ENCODE measurements around the gene SCML1. TPM values are rescaled to one million over a fixed set of nuclear protein-coding genes. Genes with fewer than 3 reads are reported as not detected.

SCML1 gene
- polyA plus RNA-seq, 1 of the 3 experiments (the other 2 are of a cell fraction), result 10.7 TPM

DNA sequence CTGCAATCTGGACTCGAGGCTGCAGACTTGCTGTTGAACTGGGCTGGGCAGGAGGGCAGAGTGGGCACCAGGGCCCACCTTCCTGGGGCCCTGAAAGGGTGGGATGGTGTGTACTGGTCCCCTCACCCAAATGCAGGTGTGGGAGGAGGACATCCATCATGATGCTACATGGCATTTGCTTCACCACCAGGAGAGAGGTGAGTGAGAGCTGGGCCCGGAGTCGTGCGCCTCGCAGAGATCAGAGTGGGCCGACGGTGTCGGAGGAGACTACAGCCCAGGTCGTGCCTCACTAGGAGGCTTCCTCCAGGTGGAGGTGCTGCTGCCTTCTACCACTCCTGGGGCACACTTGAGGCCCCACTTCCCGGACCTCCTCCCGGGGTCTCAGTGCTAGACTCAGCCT is 50.3 kb downstream of the SCML1 start:
- Histone ChIP-seq H3K27ac (ENCODE audit: low read depth in 2 of 2, low read length in 1 of 2) (no peak overlapping the region), H3K9me2 (no peaks in the 10 kb centered on the region), H3K9ac (no peak overlapping the region), H3K4me3 (ENCODE audit: low read depth in 2 of 2, low read length in 1 of 2) (no peak overlapping the region), H4K20me1 (ENCODE audit: insufficient read depth) (no peaks in the 10 kb centered on the region), H3F3A (replicated peaks; ENCODE audit: insufficient read depth) (no peaks in the 10 kb centered on the region), H3K36me3 (replicated peaks in 1 of 2; ENCODE audit: control insufficient read depth in 1 of 2, insufficient read depth in 2 of 2, low read length in 1 of 2) (no peaks in the 10 kb centered on the region), H3K79me2 (ENCODE audit: insufficient read depth) (no peaks in the 10 kb centered on the region), H3K27me3 (ENCODE audit: insufficient read depth) (no peaks in the 10 kb centered on the region), H3K9me3 (no peaks in the 10 kb centered on the region), H2AFZ (ENCODE audit: low read depth) (no peak overlapping the region), H3K4me2 (no peak overlapping the region), H3K4me1 (ENCODE audit: control insufficient read depth in 1 of 2, insufficient read depth in 2 of 2, low read depth in 1 of 2, low read length in 1 of 2) (no peaks in the 10 kb centered on the region)
- no peak for TF ChIP-seq RXRA (IDR thresholded peaks at IDR 0.05; ENCODE audit: borderline replicate concordance, low read depth)
- TF ChIP-seq CHD2 (IDR thresholded peaks at IDR 0.05; ENCODE audit: low read length, partially characterized antibody), result no peak
- TF ChIP-seq GABPA (IDR thresholded peaks at IDR 0.05; ENCODE audit: low read depth), result no peak
- TF ChIP-seq SMC3 (IDR thresholded peaks at IDR 0.05; ENCODE audit: low read depth, low read length), result no peak
- TF ChIP-seq, protein P1, sequence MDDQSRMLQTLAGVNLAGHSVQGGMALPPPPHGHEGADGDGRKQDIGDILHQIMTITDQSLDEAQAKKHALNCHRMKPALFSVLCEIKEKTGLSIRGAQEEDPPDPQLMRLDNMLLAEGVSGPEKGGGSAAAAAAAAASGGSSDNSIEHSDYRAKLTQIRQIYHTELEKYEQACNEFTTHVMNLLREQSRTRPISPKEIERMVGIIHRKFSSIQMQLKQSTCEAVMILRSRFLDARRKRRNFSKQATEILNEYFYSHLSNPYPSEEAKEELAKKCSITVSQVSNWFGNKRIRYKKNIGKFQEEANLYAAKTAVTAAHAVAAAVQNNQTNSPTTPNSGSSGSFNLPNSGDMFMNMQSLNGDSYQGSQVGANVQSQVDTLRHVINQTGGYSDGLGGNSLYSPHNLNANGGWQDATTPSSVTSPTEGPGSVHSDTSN (IDR thresholded peaks at IDR 0.05), result no peak
- TF ChIP-seq, protein P2, sequence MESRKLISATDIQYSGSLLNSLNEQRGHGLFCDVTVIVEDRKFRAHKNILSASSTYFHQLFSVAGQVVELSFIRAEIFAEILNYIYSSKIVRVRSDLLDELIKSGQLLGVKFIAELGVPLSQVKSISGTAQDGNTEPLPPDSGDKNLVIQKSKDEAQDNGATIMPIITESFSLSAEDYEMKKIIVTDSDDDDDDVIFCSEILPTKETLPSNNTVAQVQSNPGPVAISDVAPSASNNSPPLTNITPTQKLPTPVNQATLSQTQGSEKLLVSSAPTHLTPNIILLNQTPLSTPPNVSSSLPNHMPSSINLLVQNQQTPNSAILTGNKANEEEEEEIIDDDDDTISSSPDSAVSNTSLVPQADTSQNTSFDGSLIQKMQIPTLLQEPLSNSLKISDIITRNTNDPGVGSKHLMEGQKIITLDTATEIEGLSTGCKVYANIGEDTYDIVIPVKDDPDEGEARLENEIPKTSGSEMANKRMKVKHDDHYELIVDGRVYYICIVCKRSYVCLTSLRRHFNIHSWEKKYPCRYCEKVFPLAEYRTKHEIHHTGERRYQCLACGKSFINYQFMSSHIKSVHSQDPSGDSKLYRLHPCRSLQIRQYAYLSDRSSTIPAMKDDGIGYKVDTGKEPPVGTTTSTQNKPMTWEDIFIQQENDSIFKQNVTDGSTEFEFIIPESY (IDR thresholded peaks at IDR 0.05; ENCODE audit: borderline replicate concordance, low read depth), result no peak
- no peak for TF ChIP-seq TAF1 (IDR thresholded peaks at IDR 0.05; ENCODE audit: borderline replicate concordance, low read depth, low read length)
- 67% methylated on average over 8 of the region's 11 CpGs for WGBS (ENCODE audit: low lambda C conversion rate)
- ChIA-PET CTCF (interaction anchor here (0.7 to 3.2 kb wide), 14 partner anchors 10 to 1546 kb away, joined by 3 to 24 read pairs (median 6); no protein-coding TSS in a partner anchor), POLR2A (no interaction called here)
- no peak for DNase-seq

DNA sequence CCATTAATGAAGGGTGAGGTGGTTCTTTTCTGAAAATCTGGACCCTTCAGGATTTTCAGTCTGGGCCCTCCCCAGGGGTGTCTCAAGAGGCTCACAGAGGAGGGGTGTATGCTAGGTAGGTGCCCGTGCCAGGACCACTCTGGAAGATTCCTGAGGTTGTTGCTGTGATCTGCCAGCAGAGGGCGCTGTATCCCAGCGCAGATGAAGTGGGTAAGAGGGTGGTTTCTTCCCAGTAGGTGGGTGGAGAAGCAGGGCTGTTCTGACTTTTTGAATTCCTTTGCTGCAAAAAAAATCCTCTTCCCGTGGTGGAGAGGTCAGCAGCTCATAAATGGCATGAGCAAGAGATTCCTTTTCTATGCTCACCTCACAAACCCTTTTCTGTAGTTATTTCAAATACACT is 51.1 kb downstream of the SCML1 start:
- WGBS (ENCODE audit: low lambda C conversion rate), result 4% methylated on average over 4 of the region's 4 CpGs
- Histone ChIP-seq H3K9ac (no peak overlapping the region), H2AFZ (ENCODE audit: low read depth) (no peak overlapping the region), H3K9me3 (no peaks in the 10 kb centered on the region), H4K20me1 (ENCODE audit: insufficient read depth) (no peaks in the 10 kb centered on the region), H3K27me3 (ENCODE audit: insufficient read depth) (no peaks in the 10 kb centered on the region), H3K79me2 (ENCODE audit: insufficient read depth) (no peaks in the 10 kb centered on the region), H3K4me3 (ENCODE audit: low read depth in 2 of 2, low read length in 1 of 2) (no peak overlapping the region), H3K4me2 (no peak overlapping the region), H3K27ac (ENCODE audit: low read depth in 2 of 2, low read length in 1 of 2) (no peak overlapping the region), H3K36me3 (replicated peaks in 1 of 2; ENCODE audit: control insufficient read depth in 1 of 2, insufficient read depth in 2 of 2, low read length in 1 of 2) (no peaks in the 10 kb centered on the region), H3K4me1 (ENCODE audit: control insufficient read depth in 1 of 2, insufficient read depth in 2 of 2, low read depth in 1 of 2, low read length in 1 of 2) (no peaks in the 10 kb centered on the region), H3K9me2 (no peaks in the 10 kb centered on the region), H3F3A (replicated peaks; ENCODE audit: insufficient read depth) (no peaks in the 10 kb centered on the region)
- TF ChIP-seq RAD21 (IDR thresholded peaks at IDR 0.05; ENCODE audit: low read length) (peak; percentile 75), TAF1 (IDR thresholded peaks at IDR 0.05; ENCODE audit: borderline replicate concordance, low read depth, low read length) (no peak), CTCF (IDR thresholded peaks at IDR 0.05) (peak; percentile 85), GATA2 (CRISPR knock-in tag; IDR thresholded peaks at IDR 0.05) (no peak), TEAD4 (IDR thresholded peaks at IDR 0.05; ENCODE audit: borderline replicate concordance, insufficient read depth) (no peak), SMC3 (IDR thresholded peaks at IDR 0.05; ENCODE audit: low read depth, low read length) (peak; percentile 63)
- CTCF ChIA-PET, result interaction anchor here (0.6 to 3.2 kb wide), 22 partner anchors 9 to 1546 kb away, joined by 3 to 24 read pairs (median 4); no protein-coding TSS in a partner anchor
- POLR2A ChIA-PET, result no interaction called here
- peak; percentile 80 for DNase-seq

All from SK-N-SH (cell line).